GM21381 (cell line): Measurements from ENCODE around the gene INKA1.
"Not testable (repeated sequence)": the region's sequence is repeated elsewhere in the genome, so short reads cannot be mapped to it uniquely, and the experiment has no call there.

Experiments used
- ATAC-seq: cut with Tn5 transposase; IDR thresholded peaks from one replicate; pipeline ENCODE4 v1.9.1; 2021; ENCODE audit warnings: mild to moderate bottlenecking, moderate library complexity; ENCODE audit not compliant: unreplicated experiment

INKA1 gene

GRCh38 chr3:49806850-49807249 is 3.8 kb downstream of the INKA1 start:
- no peak for ATAC-seq

- no peak for ATAC-seq
Observed at GRCh38 chr3:49807431-49808114, 4.5 kb downstream of the INKA1 start.

- no peak for ATAC-seq
Observed at GRCh38 chr3:49812916-49813496, 9.9 kb downstream of the INKA1 start.

GRCh38 chr3:49813497-49814174 is 10.6 kb downstream of the INKA1 start, which contains the start of gene UBA7:
Gene UBA7, minus strand, starts transcription at chr3:49813953. Its CDS starts 166 bp downstream, at chr3:49813787.
- ATAC-seq, result peak; percentile 75

- not testable (repeated sequence) for ATAC-seq
Observed at GRCh38 chr3:49823131-49823530, 20.1 kb downstream of the INKA1 start.

GRCh38 chr3:49826016-49826415 is 23.0 kb downstream of the INKA1 start:
- no peak for ATAC-seq

- no peak for ATAC-seq
Observed at GRCh38 chr3:49831341-49831740, 28.3 kb downstream of the INKA1 start.

DNA sequence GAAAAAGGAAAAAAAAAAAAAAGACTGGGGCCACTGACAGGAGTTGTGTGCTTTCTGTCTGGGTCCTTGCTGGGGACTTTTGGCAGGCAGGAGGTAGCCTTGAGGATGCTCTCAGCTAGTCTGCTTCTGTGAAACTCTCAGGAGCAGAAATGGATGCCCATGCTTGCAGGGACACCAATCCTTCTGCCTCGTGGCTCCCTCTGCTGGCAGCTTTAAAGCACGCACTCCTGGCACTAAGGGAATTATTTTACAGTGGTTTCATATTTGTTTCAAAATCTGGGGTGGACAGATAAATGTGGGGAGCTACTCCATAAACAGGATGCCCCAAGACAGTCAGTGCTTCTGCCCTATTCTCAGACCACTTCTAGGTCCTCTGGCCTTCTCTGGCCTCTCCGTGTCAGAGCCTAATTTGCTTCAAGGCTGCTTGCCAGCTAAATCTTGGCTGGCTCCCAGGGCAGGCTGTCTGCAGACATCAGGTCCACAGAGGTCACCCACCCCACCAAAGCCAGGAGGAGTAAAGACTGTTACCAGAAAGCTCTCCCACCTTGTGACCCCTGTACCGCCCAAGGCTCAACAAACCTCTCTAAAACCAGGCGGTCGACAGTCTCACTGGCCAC is 36.2 kb downstream of the INKA1 start:
- ATAC-seq, result no peak

DNA sequence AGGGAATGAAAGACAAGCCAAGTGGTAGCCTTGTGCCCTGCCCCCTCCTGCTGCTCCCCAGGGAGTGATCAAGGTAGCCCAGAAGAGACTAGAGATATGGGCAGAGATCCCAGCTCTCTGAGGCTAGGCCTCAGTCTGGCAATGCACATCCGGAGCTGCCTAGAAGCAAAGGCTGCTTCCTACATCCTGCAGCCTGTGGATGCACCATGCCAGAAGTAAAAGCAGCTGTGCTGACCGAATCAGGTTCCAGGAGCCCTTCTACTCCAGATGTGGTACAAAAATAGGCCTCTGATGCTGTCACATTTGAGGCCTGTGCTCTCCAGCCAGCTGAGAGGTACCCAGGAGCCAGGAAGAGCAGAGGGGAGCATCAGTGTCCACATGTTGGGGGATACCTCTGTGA is 37.3 kb downstream of the INKA1 start:
- ATAC-seq, result no peak

GRCh38 chr3:49841126-49841696 is 38.1 kb downstream of the INKA1 start:
- ATAC-seq, result no peak

GRCh38 chr3:49841806-49842205 is 38.7 kb downstream of the INKA1 start:
- no peak for ATAC-seq

DNA sequence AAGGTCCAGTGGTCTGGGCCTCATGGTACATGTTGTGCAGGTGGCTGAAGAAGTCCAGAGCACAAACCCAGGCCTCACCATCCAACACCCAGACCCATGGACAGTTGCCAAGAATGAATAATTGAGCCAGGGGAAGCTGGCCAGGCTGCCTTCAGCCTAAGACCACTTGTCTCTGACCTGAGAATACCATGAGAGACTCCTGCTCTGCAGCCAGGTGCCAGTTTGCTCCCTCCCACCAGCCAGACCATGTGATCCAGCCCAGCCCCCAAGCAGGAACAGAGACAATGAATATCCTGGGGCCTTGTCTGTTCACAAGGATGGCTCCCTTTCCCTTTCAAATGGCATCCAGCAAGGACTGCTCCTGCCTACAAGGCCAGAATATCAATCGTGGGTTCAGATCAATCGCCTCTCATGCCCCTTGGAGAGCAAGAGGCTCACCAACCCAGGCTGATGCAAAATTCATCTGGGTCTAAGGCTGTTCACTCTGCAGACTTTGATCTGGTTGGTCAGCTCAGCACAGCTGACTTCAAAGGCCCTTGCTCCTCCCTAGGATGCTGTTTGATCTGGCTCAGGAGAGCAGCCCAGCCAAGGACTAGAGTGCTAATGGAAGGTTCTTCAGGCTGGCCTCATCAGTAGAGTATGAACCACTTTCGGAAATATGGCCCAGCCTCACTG is 39.9 kb downstream of the INKA1 start:
- ATAC-seq, result no peak

DNA sequence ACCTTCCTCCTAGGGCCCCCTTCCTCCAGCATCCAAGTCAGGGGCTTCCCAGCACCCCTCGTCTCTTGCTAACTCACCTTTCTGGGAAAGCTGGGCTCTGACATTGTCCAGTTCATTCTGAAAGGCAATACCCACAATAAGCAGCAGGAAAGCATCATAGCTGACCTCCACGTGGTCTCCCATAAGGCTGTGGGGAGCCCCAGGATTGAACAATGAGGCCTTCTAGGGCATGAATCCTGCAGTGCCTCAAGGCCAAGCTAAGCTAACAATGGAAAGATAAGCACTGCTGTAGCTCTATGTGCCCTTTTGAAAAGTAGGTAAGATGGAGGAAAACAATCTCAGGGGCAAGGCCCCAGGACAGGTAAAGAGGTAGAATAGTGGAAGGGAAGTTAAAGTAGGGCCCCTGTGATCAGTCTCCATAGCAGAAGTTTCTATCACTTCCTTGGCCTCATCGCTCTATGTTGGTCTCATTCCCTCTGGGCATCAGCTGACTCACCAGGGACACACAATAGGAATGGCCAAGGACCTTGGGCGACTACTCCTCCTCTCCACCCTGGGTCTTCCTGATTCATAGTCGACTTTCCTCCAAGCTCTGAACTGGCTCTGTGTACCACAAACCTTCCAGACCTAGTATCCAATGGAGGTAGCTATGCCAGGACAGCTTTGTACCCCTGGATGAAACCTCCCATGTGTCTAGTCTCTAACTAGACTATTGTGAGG is 41.6 kb downstream of the INKA1 start:
- no peak for ATAC-seq

DNA sequence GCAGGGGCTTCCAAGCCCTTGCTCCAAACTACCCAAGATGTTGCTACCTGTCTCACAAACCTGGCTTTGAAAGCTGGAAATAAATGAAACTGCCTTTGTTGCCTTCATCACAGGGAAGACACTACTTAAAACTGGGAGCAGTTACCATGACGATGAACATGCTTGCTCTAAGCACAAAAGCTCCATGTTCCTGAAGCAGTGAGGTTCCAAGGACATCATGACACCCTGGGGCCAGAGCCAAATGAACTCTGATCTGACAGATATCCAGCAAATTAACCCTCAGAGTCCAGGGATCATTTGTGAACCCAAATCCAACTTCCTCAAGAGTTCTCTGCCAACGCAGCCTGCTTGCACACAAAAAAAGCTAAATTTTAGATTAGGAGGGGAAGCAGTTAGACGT is 42.6 kb downstream of the INKA1 start:
- no peak for ATAC-seq
